Left forelimb (tissue), 1 donor: Measurements from ENCODE around the gene CAP2.
"Not testable (repeated sequence)": the region's sequence is repeated elsewhere in the genome, so short reads cannot be mapped to it uniquely, and the experiment has no call there.

Source experiments
- DNase-seq: peaks from one replicate; pipeline ENCODE4 v3.0.0-alpha.2; 2018; ENCODE audit warnings: low spot score

The CAP2 gene

GRCh38 chr6:17397764-17398194 is 4.4 kb downstream of the CAP2 start:
- no peak for DNase-seq

GRCh38 chr6:17405181-17405943 is 12.0 kb downstream of the CAP2 start:
- not testable (repeated sequence) for DNase-seq

GRCh38 chr6:17405944-17406245 is 12.5 kb downstream of the CAP2 start:
- DNase-seq, result no peak

GRCh38 chr6:17408081-17408480 is 14.7 kb downstream of the CAP2 start:
- DNase-seq, result no peak

DNA sequence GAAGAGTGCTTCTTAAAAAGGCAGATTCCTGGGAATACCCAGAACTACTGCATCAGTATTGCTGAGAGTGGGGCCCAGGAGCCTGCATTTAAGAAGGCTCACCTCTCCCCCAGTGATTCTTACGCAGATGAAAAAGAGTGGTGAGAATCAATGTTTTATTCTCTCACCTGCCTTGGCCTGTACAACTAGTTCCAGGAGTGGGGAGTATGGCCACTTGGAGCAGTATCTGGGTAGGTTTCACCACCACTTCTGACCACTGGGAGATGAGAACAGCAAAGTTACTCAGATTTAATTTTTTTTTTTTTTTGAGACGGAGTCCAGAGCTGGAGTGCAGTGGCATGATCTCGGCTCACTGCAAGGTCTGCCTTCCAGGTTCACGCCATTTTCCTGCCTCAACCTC is 16.9 kb downstream of the CAP2 start:
- DNase-seq, result no peak

DNA sequence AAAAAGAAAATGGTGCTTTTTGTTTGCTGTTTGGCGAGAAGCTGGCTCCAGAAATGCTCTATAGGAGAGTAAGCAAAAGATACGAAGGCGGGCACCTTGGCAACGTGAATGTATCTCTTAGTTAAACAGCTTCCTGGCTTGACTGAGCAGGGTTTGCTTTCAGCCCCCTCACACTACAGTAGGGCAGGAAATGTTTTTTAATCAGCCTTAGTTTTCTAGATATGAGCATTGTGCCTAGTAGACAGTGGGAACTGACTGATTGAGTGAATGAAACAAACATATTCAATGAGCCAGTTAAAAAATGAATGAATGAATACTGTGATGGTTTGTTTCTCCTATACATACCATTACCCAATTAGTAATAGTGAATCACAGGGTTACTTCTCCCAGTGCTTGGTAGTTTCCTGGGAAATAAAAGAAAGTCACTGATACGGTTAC is 19.9 kb downstream of the CAP2 start:
- DNase-seq, result no peak

- not testable (repeated sequence) for DNase-seq
Observed at GRCh38 chr6:17414395-17414794, 21.0 kb downstream of the CAP2 start.

GRCh38 chr6:17415321-17415720 is 21.9 kb downstream of the CAP2 start:
- no peak for DNase-seq

DNA sequence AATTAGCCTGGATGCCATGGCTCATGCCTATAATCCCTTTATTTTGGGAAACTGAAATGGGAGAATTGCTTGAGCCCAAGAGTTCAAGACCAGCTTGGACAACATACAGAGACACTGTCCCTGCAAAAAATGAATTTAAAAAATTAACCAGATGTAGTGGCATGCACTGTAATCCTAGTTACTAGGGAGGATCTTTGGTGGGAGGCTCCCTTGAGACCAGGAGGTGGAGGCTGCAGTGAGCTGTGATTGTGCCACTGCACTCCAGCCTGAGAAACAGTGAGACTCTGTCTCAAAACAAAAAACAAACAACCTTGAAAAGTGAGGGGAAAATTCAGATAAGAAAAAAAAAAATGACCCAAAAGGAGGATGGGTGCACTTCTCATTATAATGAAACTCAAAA is 23.4 kb downstream of the CAP2 start:
- no peak for DNase-seq

DNA sequence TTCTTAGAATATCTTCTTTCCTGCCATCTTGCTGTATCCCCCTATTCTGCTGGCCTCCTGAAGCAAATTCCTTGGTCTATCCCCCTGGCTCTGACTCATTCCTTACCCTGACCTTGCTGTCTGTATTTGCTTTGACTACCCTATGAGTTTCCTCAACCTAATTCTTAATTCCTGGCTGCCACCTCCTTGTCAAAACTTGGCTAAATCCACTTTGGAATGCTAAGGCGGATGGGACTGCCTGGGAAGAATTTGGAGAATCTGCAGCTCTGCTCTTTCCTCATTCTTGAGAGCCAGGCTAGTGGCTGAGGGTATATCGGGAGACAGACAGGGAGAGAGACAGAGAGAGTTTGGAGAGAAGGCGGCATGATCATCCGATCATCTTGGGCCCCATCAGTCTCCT is 24.4 kb downstream of the CAP2 start:
- DNase-seq, result no peak

DNA sequence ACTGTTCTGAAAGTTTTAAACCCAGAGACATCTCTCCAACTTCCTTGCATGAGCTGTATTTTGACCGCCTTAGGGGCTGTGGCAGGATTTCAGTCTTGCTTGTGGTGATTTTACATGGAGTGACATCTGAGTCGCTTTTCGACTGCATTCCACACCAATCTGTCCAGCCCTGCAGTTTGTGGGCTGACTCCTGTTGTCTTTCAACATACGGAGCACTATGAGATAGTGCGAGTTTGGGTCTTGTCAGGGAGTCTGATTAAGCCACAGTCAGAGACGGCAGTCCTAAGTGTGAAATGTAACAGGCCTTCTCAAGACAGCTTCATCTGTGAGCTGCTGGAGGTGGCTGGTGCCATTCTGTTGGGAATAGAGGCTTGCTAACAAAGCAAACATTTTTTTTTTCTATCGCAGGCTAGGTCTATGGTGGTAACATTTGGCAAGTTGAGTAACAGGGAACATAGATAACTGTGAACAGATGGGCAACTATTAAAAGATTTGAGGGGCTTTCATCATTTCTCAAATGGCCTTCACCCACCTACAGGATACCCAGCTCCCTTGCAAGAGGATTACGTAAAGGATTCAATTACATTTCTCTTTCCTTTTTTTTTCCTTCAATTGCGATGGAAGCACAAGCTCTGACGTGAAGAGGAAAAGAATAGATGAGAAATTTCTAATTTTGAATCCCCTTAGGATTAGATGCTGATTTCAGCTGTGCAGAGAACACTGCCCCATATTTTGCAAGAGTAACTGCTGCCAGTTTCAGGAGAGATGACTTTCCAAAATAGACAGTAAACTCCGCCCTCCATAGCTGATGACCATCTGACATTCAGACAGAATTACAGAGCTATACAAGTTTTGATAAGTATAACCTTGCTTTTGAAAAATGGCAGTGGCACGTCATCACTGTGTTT is 25.1 kb downstream of the CAP2 start:
- DNase-seq, result no peak

DNA sequence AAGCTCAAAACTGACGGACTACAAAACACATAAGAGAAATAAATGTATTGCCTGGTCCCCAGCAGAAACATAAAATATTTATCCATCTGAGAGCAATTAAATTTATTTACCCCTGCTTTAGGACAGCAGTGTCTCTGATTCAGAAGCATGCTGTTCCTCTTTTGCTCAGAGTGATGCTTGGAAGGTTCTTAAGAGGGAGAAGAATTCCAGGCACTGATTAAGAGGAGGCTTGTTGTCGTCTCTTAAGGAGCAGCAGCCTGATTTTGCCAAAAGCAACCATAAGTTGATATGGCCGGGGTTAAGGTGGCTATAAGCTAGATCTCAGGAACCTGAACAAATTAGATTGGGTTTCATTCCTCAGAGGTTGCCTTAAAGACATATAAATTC is 25.8 kb downstream of the CAP2 start:
- DNase-seq, result no peak

GRCh38 chr6:17420368-17420767 is 27.0 kb downstream of the CAP2 start:
- DNase-seq, result no peak

- DNase-seq, result no peak
Observed at GRCh38 chr6:17421406-17421805, 28.0 kb downstream of the CAP2 start.

DNA sequence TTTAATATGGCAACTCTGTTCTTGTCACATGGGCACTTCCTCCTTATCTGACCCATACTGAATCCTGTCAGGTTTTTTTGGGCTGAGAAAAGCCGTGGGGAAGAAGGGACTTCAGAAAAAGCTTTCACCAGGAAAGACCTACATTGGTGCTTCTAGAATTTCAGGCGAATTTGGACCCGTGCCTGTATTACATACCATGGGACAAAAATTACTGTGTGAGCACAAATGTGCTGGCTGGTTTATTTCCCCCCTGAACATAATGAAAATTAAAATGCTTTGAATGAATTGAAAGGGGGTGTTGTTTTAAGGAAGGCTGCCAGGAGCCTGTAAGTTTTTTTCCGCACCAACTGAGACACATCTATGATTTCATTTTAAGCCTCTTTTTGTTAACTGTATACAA is 29.6 kb downstream of the CAP2 start:
- no peak for DNase-seq

GRCh38 chr6:17427062-17427461 is 33.7 kb downstream of the CAP2 start:
- DNase-seq, result no peak

DNA sequence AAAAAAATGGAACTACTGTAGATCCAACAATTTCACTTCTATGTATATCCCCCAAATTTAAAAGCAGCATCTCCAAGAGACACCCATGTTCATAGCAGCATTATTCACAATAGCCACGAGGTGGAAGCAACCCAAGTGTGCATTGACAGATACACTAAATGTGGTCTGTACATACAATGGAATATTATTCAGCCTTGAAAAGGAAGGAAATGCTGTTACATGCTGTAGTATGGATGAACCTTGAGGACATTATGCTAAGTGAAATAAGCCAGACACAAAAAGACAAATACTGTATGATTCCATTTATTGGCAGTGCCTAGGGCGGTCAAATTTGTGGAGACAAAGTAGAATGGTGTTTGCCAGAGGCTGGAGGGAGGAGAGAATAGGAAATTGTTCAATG is 34.2 kb downstream of the CAP2 start:
- DNase-seq, result no peak

DNA sequence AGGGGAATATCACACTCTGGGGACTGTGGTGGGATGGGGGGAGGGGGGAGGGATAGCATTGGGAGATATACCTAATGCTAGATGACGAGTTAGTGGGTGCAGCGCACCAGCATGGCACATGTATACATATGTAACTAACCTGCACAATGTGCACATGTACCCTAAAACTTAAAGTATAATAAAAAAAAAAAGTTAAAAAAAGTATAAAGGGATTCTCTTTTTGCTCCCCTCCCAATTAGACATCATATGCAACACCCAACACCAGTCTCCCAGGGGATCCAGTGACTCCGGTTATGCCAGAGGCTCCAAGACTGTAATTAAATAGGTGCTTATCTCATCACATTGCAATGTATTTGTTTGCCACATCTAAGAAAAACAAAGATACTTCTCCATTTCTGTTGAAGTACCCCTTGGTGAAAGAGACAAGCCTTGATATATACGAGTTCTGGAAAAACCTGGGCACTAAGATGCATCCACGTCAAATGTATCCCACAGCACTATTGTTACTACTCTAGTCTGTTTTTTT is 35.3 kb downstream of the CAP2 start:
- not testable (repeated sequence) for DNase-seq

GRCh38 chr6:17429383-17430061 is 36.1 kb downstream of the CAP2 start:
- no peak for DNase-seq

DNA sequence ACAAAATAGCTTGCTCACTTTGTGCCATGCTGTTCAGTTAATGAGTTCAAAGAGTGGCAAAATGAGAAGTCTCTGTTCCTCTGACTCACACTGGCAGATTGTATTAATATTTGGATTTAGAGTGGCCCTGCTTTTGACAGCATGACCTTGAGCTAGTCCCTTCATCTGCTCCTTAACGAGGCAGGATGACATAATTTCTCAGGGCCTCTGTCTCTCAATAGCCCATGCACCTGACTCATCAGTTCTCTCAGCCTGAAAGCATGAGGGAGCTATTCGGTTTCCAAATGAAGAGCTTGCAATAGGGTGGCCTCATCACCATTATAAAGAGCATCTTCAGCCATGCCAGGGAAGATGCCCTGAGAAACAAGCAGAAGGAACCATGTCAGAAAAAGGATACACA is 38.2 kb downstream of the CAP2 start:
- DNase-seq, result no peak

- no peak for DNase-seq
Observed at GRCh38 chr6:17432356-17432755, 39.0 kb downstream of the CAP2 start.

GRCh38 chr6:17439243-17439993 is 46.0 kb downstream of the CAP2 start:
- DNase-seq, result no peak
